Stimulated activated CD8-positive, alpha-beta memory T cell treated with anti-CD3 and anti-CD28 coated beads, Interleukin-4, amount 100 ng/mL, for 4 hours (primary cell): Measurements from ENCODE around the gene OR13D1.
"Not testable (repeated sequence)": the region's sequence is repeated elsewhere in the genome, so short reads cannot be mapped to it uniquely, and the experiment has no call there.

Experiments
- DNase-seq, 2 donors: peaks; one replicate each; pipeline ENCODE4 v3.0.0-alpha.2; 2020; ENCODE audit warnings: low read depth in 2 of 2, low spot score in 1 of 2

OR13D1 gene

GRCh38 chr9:104694218-104694617 is at the start of gene OR13D1:
TSS of gene OR13D1 (plus strand) at chr9:104694518. CDS start at chr9:104694518, 0 bp downstream.
- DNase-seq, result no peak

GRCh38 chr9:104658496-104659195 is 35.7 kb upstream of the OR13D1 start:
- no peak for DNase-seq

- no peak for DNase-seq
Observed at GRCh38 chr9:104675611-104676010, 18.7 kb upstream of the OR13D1 start.

- no peak for DNase-seq
Observed at GRCh38 chr9:104682642-104683041, 11.7 kb upstream of the OR13D1 start.

- DNase-seq, result no peak
Observed at GRCh38 chr9:104686081-104686480, 8.2 kb upstream of the OR13D1 start.

- no peak for DNase-seq
Observed at GRCh38 chr9:104700306-104700705, 6.0 kb downstream of the OR13D1 start.

GRCh38 chr9:104708737-104709136 is 14.4 kb downstream of the OR13D1 start:
- not testable (repeated sequence) for DNase-seq

GRCh38 chr9:104711604-104712003 is 17.3 kb downstream of the OR13D1 start:
- no peak for DNase-seq

- no peak for DNase-seq
Observed at GRCh38 chr9:104725014-104725413, 30.7 kb downstream of the OR13D1 start.

GRCh38 chr9:104738452-104738851 is 44.1 kb downstream of the OR13D1 start:
- no peak for DNase-seq

GRCh38 chr9:104740621-104741020 is 46.3 kb downstream of the OR13D1 start:
- DNase-seq, result no peak

GRCh38 chr9:104743376-104743985 is 49.2 kb downstream of the OR13D1 start:
- no peak for DNase-seq
